Heart left ventricle (tissue), 16 donors: ENCODE measurements around the gene NUDT8. TPM values are rescaled to one million over a fixed set of nuclear protein-coding genes. Genes with fewer than 3 reads are reported as not detected.

Experiments used
- ATAC-seq, 4 donors: fragments of 200-7000 bp; cut with Tn5 transposase; one replicate each; pipeline ENCODE4 v1.9.1; 2020 to 2022; ENCODE audit warnings: moderate library complexity in 4 of 4, mild to moderate bottlenecking in 3 of 4, moderate number of reproducible peaks in 1 of 4
- DNase-seq, 5 donors: peaks; one replicate each; pipeline ENCODE4 v3.0.0-alpha.2; 2020
- H3K27ac ChIP-seq, 12 donors: fragments of 200-600 bp; sonication (generic) in 4 of 12; one replicate each; pipeline versions ENCODE4 v1.5.0 to v1.8.0; 2016 to 2022; ENCODE audit warnings: mild to moderate bottlenecking in 2 of 12
- H3K27me3 ChIP-seq, 9 donors: fragments of 200-600 bp; sonication (generic) in 2 of 9; one replicate each; pipeline versions ENCODE4 v1.5.1 to v1.8.0; 2016 to 2022; ENCODE audit warnings: mild to moderate bottlenecking in 3 of 9
- H3K36me3 ChIP-seq, 9 donors: fragments of 200-600 bp; sonication (generic) in 2 of 9; one replicate each; pipeline versions ENCODE4 v1.5.0 to v1.8.0; 2018 to 2022; ENCODE audit warnings: mild to moderate bottlenecking in 2 of 9
- H3K4me1 ChIP-seq, 12 donors: fragments of 200-600 bp; sonication (generic) in 4 of 12; one replicate each; pipeline versions ENCODE4 v1.5.0 to v1.8.0; 2016 to 2022; ENCODE audit warnings: mild to moderate bottlenecking in 3 of 12
- H3K4me3 ChIP-seq, 12 donors: fragments of 200-600 bp; sonication (generic) in 4 of 12; one replicate each; pipeline versions ENCODE4 v1.5.0 to v1.8.0; 2017 to 2022; ENCODE audit warnings: mild to moderate bottlenecking in 9 of 12, moderate library complexity in 4 of 12
- H3K9me3 ChIP-seq, 12 donors: fragments of 200-600 bp; sonication (generic) in 4 of 12; one replicate each; pipeline versions ENCODE4 v1.5.0 to v1.8.0; 2016 to 2022; ENCODE audit warnings: mild to moderate bottlenecking in 1 of 12
- POLR2A ChIP-seq, 2 donors: fragments of 450-650 bp; IDR thresholded peaks; one replicate each; pipeline ENCODE4 v1.6.1; 2017; ENCODE audit warnings: antibody characterized with exemption in 2 of 2, mild to moderate bottlenecking in 2 of 2, moderate library complexity in 2 of 2
- WGBS, 4 donors: extraction: QIAGEN DNeasy Blood & Tissue Kit in 2 of 4; methylation state at CpG; one replicate each; pipeline versions ENCODE4 v1.1.5 to v1.1.7; 2013 to 2018; 5-methylcytosine and 5-hydroxymethylcytosine counted together
- intact Hi-C, 10 donors: fragments of 100-400 bp; cut with DNase I; formaldehyde crosslinking; loops; one replicate each; pipeline versions ENCODE4 v1.11.1 to v1.14.2; 2022
- polyA plus RNA-seq, 2 donors: library from polyadenylated mRNA; stranded (reverse); fragments of 200-250 nt; gene quantifications; one replicate each; pipeline ENCODE4 v1.2.3, GENCODE V29; 2013
- total RNA-seq, 9 donors: library from RNA; depleted of rRNA in 2 of 9; stranded (reverse); fragments of >200 nt in 2 of 9; fragmentation: NEBNext Ultra II Directional in 3 of 9; extraction: Animal tissue kit (Norgen Biotek cat#: 25700) in 3 of 9; gene quantifications; one replicate each; pipeline versions ENCODE4 v1.1.0 to v1.2.4, GENCODE V29; 2016 to 2023
- TF ChIP-seq, protein P1 (sequence below), 12 donors: fragments of 200-600 bp; sonication (generic) in 4 of 12; IDR thresholded peaks; one replicate each; pipeline versions ENCODE4 v1.5.0 to v1.8.0; 2018 to 2022; ENCODE audit warnings: antibody characterized with exemption in 12 of 12, mild to moderate bottlenecking in 5 of 12
- donor health status: ischemic (EF 13 %, LVEDD 7.1; RV severe dilation, severe dysfunction).
- donor health status: healthy with polysubstance abuse.
- donor health status: DM: no; HTN: yes; CAD: no.
- donor health status: DM: no; HTN: no; CAD: no.
- donor health status: ischemic (EF 25% LVEDD 6.9; RV normal size, moderate dysfunction).
- donor health status: ischemic (EF 25% LVEDD 5.7; RV mildly dilated, moderate dysfunction).
- donor health status: healthy.
- donor health status: DM: yes; HTN: yes; CAD: no.
- donor health status: ischemic (EF 35%, LVEDD 5.7; RV mildly dilated, moderate dysfunction).
- donor health status: nonischemic (EF 11% LVEDD 7.7; RV severe dilation, severe dysfunction).
- donor health status: DM: yes; HTN: yes; CAD: no.
- donor health status: PGD.
- donor health status: ischemic (EF 29% LVEDD 5.4; RV normal size, mild dysfunction).
- donor health status: nonischemic (EF 23%, LVEDD 6.1; RV moderate dilation, normal function).

Gene NUDT8
- total and polyA plus RNA-seq, 11 donors = 29.1 to 110 (median 49.3) TPM

DNA sequence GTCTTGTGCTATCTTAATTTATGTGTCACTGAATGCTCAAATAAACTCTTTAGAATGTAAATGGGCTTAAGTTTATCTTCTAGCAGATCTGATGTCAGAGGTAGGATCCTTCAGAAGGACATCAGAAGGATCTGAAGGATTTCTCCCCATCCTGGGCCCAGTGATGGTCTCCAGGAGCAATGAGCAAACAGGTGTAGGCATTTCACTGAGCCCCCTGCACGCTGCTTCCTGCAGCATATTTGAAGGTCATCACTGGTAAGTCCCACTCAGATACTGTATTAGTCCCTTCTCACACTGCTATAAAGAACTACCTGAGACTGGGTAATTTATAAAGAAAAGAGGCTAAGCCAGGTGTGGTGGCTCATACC is 41.6 kb downstream of the NUDT8 start:
- 92 to 96% (median 93%) methylated on average over 1 of the region's 1 CpG for WGBS, 4 donors
- ATAC-seq = no peak
- no peak for DNase-seq
- Histone ChIP-seq H3K9me3 (no peaks in the 10 kb centered on the region), H3K27me3 (no peaks in the 10 kb centered on the region), H3K27ac (peak overlapping the region in 1 of 12 donors; percentile 67), H3K4me1 (peaks cover 0 to 35% (median 9%) of the 10 kb centered on the region in 12 donors), H3K4me3 (no peak overlapping the region), H3K36me3 (peaks cover 0 to 44% (median 24%) of the 10 kb centered on the region in 9 donors)
- no peak for TF ChIP-seq POLR2A (IDR thresholded peaks at IDR 0.05)
- TF ChIP-seq, protein P1, sequence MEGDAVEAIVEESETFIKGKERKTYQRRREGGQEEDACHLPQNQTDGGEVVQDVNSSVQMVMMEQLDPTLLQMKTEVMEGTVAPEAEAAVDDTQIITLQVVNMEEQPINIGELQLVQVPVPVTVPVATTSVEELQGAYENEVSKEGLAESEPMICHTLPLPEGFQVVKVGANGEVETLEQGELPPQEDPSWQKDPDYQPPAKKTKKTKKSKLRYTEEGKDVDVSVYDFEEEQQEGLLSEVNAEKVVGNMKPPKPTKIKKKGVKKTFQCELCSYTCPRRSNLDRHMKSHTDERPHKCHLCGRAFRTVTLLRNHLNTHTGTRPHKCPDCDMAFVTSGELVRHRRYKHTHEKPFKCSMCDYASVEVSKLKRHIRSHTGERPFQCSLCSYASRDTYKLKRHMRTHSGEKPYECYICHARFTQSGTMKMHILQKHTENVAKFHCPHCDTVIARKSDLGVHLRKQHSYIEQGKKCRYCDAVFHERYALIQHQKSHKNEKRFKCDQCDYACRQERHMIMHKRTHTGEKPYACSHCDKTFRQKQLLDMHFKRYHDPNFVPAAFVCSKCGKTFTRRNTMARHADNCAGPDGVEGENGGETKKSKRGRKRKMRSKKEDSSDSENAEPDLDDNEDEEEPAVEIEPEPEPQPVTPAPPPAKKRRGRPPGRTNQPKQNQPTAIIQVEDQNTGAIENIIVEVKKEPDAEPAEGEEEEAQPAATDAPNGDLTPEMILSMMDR (IDR thresholded peaks at IDR 0.05) = no peak
- intact Hi-C loops = no loop called here

DNA sequence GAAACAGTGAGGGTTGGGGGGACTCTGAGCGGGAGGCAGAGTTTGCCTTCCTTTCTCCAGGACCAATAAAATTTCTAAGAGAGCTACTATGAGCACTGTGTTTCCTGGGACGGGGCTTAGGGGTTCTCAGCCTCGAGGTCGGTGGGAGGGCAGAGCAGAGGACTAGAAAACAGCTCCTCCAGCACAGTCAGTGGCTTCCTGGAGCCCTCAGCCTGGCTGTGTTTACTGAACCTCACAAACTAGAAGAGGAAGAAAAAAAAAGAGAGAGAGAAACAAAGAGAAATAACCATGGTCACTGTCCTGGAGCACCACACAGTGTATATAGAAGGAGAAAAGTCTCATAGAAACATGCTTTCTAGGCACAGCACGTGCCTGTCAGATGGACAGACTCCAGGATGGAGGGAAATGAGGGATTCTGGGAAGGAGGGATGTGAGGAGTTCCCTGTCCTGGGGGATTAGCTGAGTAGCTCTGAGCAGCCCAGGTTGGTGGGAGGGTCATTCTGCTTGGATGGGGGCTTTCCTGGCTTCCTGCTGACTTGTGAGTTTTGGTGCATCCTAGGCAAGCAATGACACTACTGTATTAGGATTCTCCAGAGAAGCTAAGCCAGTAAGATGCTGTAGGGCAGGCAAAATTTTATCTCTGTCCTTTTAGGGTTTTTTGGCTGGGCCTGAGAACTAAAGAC is 43.0 kb downstream of the NUDT8 start:
- ATAC-seq = no peak
- 75 to 89% (median 85%) methylated on average over 5 of the region's 5 CpGs for WGBS, 4 donors
- no peak overlapping the region for H3K27ac ChIP-seq

DNA sequence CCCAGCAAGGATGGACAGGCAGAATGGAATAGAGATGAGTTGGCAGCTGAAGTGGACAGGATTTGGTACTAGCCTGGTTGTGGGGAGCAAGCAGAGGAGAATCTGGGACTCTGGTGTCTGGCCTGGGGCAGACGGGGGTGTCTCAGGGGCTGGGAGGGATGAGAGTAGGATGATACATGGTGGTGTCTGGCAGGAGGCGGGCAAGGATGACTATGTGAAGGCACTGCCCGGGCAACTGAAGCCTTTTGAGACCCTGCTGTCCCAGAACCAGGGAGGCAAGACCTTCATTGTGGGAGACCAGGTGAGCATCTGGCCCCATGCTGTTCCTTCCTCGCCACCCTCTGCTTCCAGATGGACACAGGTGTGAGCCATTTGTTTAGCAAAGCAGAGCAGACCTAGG is 43.8 kb downstream of the NUDT8 start:
- Histone ChIP-seq H3K36me3 (peaks cover 0 to 44% (median 24%) of the 10 kb centered on the region in 9 donors), H3K9me3 (no peaks in the 10 kb centered on the region), H3K27me3 (no peaks in the 10 kb centered on the region), H3K4me1 (peaks cover 0 to 47% (median 12%) of the 10 kb centered on the region in 12 donors), H3K4me3 (no peak overlapping the region), H3K27ac (no peak overlapping the region)
- DNase-seq = no peak
- intact Hi-C loops = no loop called here
- 92 to 95% (median 94%) methylated on average over 4 of the region's 4 CpGs for WGBS, 4 donors
- TF ChIP-seq, protein P1 (IDR thresholded peaks at IDR 0.05) = no peak
- TF ChIP-seq POLR2A (IDR thresholded peaks at IDR 0.05) = no peak
- ATAC-seq = no peak

More for the DNA sequence above, 43.0 kb downstream of the NUDT8 start:
- Histone ChIP-seq H3K9me3 (no peaks in the 10 kb centered on the region), H3K4me3 (no peak overlapping the region), H3K4me1 (peaks cover 0 to 47% (median 12%) of the 10 kb centered on the region in 12 donors), H3K36me3 (peaks cover 0 to 44% (median 24%) of the 10 kb centered on the region in 9 donors), H3K27me3 (no peaks in the 10 kb centered on the region)
- TF ChIP-seq, protein P1 (IDR thresholded peaks at IDR 0.05) = no peak
- no peak for TF ChIP-seq POLR2A (IDR thresholded peaks at IDR 0.05)
- intact Hi-C loops = no loop called here
- DNase-seq = no peak
